ENCODE results near the gene P2RY14. TPM values are rescaled to one million over a fixed set of nuclear protein-coding genes. Genes with fewer than 3 reads are reported as not detected.

The P2RY14 gene
- total RNA-seq, 4 donors from 2014 or later = 2.2 to 12.8 (median 6.4) TPM

GRCh38 chr3:151168269-151169094, 109.9 kb downstream of the P2RY14 start:
- DNase-seq (ENCODE audit: low spot score) = peak; percentile 59
- peak; percentile 72 for ATAC-seq (ENCODE audit: low FRiP score)
- peak in 2 of 3 donors; percentile 21 to 26 for TF ChIP-seq CTCF (IDR thresholded peaks at IDR 0.05)

- no peak for TF ChIP-seq CTCF (IDR thresholded peaks at IDR 0.05)
- DNase-seq (ENCODE audit: low spot score) (no peak), ATAC-seq (ENCODE audit: low FRiP score) (no peak)
Measured at GRCh38 chr3:151166161-151166560, 112.2 kb downstream of the P2RY14 start.

DNA sequence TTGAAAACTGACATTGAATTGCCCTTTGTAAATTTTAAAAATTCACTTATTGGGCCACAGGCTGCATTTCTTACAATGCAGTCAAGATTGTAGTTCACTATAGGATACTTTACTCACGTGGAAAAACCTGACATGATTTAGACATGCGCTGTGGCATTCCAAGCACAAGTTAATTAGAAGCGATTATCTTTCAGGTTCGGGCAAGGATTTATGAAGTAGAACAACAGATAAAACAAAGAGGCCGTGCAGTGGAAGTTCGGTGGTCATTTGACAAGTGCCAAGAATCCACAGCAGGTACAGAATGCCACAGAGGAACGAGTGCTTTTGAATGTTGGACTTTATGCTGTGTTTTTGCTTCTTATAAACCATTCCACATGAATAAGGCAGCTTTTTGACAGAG, 113.1 kb downstream of the P2RY14 start:
- no peak for TF ChIP-seq CTCF (IDR thresholded peaks at IDR 0.05)
- ATAC-seq (ENCODE audit: low FRiP score) (no peak), DNase-seq (ENCODE audit: low spot score) (no peak)

Small RNAs within 50 kb of the gene (small RNA-seq; reads per million reads assigned to genes)
- 32.5 reads per million, percentile 94 among the genes with 10 or more reads in this experiment for gene RNA5SP145

Other genes starting within 250 kb of the P2RY14 start
- gene MED12L, start 192.9 kb downstream of the P2RY14 start, total RNA-seq = under 1 TPM; 0.16 to 0.37 (median 0.31) TPM
- gene GPR171, start 75.3 kb downstream of the P2RY14 start, total RNA-seq = 10 to 100 TPM in 1 of 4 donors, 1 to 10 TPM in 3; 2.8 to 10.6 (median 4.7) TPM
- gene GPR87, start 38.3 kb upstream of the P2RY14 start, total RNA-seq = not detected
- 10 to 100 TPM in 1 of 4 donors, 1 to 10 TPM in 2, under 1 TPM in 1; 0.72 to 10.7 (median 3.4) TPM for gene P2RY13, start 51.0 kb upstream of the P2RY14 start, total RNA-seq
- 1 to 10 TPM; 5.2 to 8.3 (median 7.0) TPM for gene P2RY12, start 106.2 kb upstream of the P2RY14 start, total RNA-seq
- 10 to 100 TPM in 1 of 4 donors, 1 to 10 TPM in 3; 3.2 to 10.3 (median 6.5) TPM for gene IGSF10, start 182.5 kb upstream of the P2RY14 start, total RNA-seq

Measured in omental fat pad (tissue), 4 donors.